ENCODE data around the gene A2M. TPM values are rescaled to one million over a fixed set of nuclear protein-coding genes. Genes with fewer than 3 reads are reported as not detected.
A peak's percentile ranks its signal among the peaks of the same experiment; 100 is the strongest.

A2M gene
- total and polyA plus RNA-seq, 12 donors, result 141 to 897 (median 335) TPM

DNA sequence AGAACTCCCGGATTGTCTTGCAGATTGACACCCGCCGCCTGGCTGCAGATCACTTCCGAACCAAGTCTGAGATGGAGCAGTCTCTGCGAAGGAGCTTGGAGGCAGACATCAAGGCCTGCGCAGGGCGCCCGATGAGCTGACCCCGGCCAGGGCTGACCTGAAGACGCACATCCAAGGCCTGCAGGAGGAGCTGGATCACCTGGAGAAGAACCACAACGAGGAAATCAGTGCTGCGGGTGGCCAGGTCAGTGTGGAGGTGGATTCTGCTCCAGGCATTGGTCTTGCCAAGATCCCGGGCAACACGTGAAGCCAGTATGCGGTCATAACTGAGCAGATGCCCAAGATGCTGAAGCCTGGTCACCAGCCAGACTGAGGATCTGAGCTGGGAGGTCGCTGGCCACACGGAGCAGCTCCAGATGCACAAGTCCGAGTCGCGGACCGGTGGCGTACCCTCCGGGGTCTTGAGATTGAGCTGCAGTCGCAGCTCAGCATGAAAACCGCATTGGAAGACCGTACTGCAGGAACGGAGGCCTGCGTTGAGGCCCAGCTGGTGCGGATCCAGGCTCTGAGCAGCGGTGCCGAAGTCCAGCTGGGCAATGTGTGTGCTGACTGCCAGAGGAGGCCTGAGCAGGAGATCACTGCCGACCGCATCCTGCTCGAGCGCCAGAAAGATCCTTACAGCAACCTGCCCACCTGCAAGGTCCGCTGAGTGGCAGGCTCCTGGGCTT is 12.4 kb upstream of the A2M start:
- H3K27ac ChIP-seq, result no peak overlapping the region
- no peaks in the 10 kb centered on the region for H3K36me3 ChIP-seq (replicated peaks in 1 of 2)
- no peak for TF ChIP-seq POLR2A (IDR thresholded peaks at IDR 0.05)
- TF ChIP-seq CTCF (IDR thresholded peaks at IDR 0.05), result no peak
- no peaks in the 10 kb centered on the region for H3K27me3 ChIP-seq
- WGBS, 4 donors, result 88 to 96% (median 95%) methylated on average over 5 to 36 of the region's 36 CpGs
- H3K9me3 ChIP-seq (replicated peaks in 1 of 3), result no peaks in the 10 kb centered on the region
- DNase-seq, result no peak
- intact Hi-C loops (cut with DNase I), result no loop called here
- no peak overlapping the region for H3K4me3 ChIP-seq
- peaks cover 0 to 8% of the 10 kb centered on the region in 2 donors for H3K4me1 ChIP-seq (replicated peaks in 1 of 2)

- no peak overlapping the region for H3K4me3 ChIP-seq
- H3K9me3 ChIP-seq (replicated peaks in 1 of 3), result no peaks in the 10 kb centered on the region
- TF ChIP-seq POLR2A (IDR thresholded peaks at IDR 0.05), result no peak
- TF ChIP-seq CTCF (IDR thresholded peaks at IDR 0.05), result no peak
- DNase-seq, result no peak
- intact Hi-C loops (cut with DNase I), result no loop called here
- peaks cover 0 to 14% of the 10 kb centered on the region in 2 donors for H3K4me1 ChIP-seq (replicated peaks in 1 of 2)
- H3K27ac ChIP-seq, result no peak overlapping the region
- WGBS, 4 donors, result 94 to 97% (median 96%) methylated on average over 20 to 21 of the region's 21 CpGs
- H3K27me3 ChIP-seq, result no peaks in the 10 kb centered on the region
- H3K36me3 ChIP-seq (replicated peaks in 1 of 2), result no peaks in the 10 kb centered on the region
These were observed 11.8 kb upstream of the A2M start for GRCh38 chr12:9127484-9127883.

GRCh38 chr12:9124383-9125031 is 8.8 kb upstream of the A2M start:
- Histone ChIP-seq H3K4me3 (no peak overlapping the region), H3K27me3 (no peaks in the 10 kb centered on the region), H3K27ac (peak overlapping the region in 2 of 5 donors; percentile 49 to 52), H3K4me1 (replicated peaks in 1 of 2) (peaks cover 0 to 17% of the 10 kb centered on the region in 2 donors), H3K36me3 (replicated peaks in 1 of 2) (no peaks in the 10 kb centered on the region), H3K9me3 (replicated peaks in 1 of 3) (no peaks in the 10 kb centered on the region)
- WGBS, 4 donors, result 82 to 100% (median 92%) methylated on average over 1 to 16 of the region's 16 CpGs
- TF ChIP-seq CTCF (IDR thresholded peaks at IDR 0.05), result no peak
- TF ChIP-seq POLR2A (IDR thresholded peaks at IDR 0.05), result no peak
- intact Hi-C loops (cut with DNase I), result no loop called here
- no peak for DNase-seq

- intact Hi-C loops (cut with DNase I), result no loop called here
- TF ChIP-seq CTCF (IDR thresholded peaks at IDR 0.05) (no peak), POLR2A (IDR thresholded peaks at IDR 0.05) (no peak)
- peak overlapping the region in 2 of 4 donors; percentile 1 to 28 for H3K4me3 ChIP-seq
- DNase-seq, result no peak
- no peaks in the 10 kb centered on the region for H3K9me3 ChIP-seq (replicated peaks in 1 of 3)
- peaks cover 0 to 18% of the 10 kb centered on the region in 2 donors for H3K4me1 ChIP-seq (replicated peaks in 1 of 2)
- 73 to 78% (median 73%) methylated on average over 12 to 14 of the region's 14 CpGs for whole genome bisulfite sequencing, 4 donors
- H3K27me3 ChIP-seq, result no peaks in the 10 kb centered on the region
- no peaks in the 10 kb centered on the region for H3K36me3 ChIP-seq (replicated peaks in 1 of 2)
- peak overlapping the region in 2 of 5 donors; percentile 49 to 52 for H3K27ac ChIP-seq
These were observed 8.2 kb upstream of the A2M start for GRCh38 chr12:9123781-9124382.

All from adrenal gland (tissue), 12 donors.